H54 (cell line): ENCODE measurements around the gene OTULIN.

Experiments
- DNase-seq: peaks from one replicate; pipeline ENCODE4 v3.0.0; 2011; ENCODE audit warnings: low spot score, mixed read lengths; ENCODE audit not compliant: insufficient read length
- FAIRE-seq: peaks from 3 replicates; lab custom pipeline; 2011; peaks lifted over from hg19 to GRCh38; lab: Jason Lieb, UNC
- POLR2A ChIP-seq: IDR thresholded peaks from 2 replicates; pipeline ENCODE4 v1.6.1; 2011; ENCODE audit warnings: low read depth, mild to moderate bottlenecking, low read length

Gene OTULIN

DNA sequence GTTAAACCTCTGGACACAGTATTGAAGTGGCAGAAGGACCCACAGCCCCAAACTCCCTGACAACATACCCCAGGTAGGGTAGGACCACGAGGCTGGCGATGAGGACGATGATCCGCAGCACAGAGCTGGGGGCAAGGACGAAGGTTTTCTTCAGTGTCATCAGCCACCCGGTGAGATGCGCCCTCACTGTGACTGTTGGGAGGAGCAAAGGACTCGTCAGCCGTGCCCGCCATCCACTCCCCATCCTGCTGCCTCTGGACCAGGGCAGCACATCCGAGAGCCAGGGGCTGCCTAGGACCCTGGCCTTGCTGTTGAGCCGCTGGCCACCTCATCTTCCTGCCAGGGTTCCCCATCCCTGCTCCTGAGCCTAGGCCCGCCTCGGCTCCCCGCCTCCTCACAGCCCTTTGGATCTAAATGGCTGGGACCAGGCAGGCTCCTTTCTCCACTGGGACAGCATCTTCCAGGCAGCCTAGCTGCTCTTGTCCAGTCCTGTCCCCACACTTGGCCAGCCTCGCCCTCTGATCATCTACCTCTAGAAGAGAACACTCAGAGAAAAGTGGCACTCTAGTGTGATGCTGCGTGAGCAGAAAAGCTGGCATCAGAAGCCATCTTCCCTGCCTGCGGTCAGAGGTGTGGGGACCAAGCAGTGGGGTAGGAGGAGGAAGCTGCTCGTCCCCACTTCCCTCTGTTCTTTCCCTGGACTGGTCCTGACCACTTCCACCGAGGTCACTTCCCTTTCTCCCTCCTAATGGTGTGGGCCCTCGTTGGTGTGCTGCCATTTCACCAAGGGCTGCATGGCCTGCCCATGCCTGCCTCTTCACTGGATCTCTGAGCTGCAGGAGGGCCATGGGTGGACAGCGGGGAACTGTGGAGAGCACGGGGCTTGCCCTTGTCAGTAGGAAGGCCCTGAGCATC is 49.2 kb downstream of the OTULIN start:
- TF ChIP-seq POLR2A: no peak
- FAIRE-seq (no peak), DNase-seq (no peak)

DNA sequence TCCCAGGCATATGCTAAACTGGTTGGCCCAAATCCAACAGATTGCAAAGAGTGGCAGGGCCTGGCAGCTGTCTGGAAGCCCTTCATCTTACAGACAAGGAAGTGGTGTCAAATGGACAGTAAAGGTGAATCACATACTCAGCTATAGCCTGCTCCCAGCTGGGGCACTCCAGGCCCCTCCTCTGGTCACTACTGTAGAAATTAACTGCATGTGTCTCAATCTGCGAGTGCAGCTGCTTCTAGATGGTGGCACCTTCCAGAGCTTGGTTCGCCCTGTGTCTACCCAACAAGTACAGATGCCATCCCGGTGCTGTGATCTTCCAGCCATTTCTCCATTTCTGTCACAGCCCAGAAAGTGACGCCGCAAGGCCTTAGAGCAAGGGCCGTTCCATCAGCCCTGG is 50.2 kb downstream of the OTULIN start:
- no peak for TF ChIP-seq POLR2A
- DNase-seq: no peak
- no peak for FAIRE-seq

DNA sequence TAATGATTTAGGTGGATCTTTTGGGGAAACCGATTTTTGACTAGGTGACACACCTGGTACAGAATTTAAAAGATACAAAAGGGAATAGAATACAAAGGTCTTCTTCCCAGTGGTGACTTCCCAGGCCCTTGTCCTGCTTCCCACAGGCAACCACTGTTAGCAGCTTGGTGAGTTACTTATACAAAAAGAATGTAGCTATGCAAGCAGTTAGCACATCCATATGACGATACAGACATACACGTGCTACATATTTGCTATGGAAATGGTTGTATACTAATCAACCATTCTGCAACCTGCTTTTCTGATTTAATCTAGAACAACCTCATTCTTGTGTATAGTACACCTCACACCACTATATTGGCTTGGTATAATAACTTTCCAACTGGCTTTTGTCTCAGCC is 51.0 kb downstream of the OTULIN start:
- no peak for FAIRE-seq
- no peak for TF ChIP-seq POLR2A
- no peak for DNase-seq

DNA sequence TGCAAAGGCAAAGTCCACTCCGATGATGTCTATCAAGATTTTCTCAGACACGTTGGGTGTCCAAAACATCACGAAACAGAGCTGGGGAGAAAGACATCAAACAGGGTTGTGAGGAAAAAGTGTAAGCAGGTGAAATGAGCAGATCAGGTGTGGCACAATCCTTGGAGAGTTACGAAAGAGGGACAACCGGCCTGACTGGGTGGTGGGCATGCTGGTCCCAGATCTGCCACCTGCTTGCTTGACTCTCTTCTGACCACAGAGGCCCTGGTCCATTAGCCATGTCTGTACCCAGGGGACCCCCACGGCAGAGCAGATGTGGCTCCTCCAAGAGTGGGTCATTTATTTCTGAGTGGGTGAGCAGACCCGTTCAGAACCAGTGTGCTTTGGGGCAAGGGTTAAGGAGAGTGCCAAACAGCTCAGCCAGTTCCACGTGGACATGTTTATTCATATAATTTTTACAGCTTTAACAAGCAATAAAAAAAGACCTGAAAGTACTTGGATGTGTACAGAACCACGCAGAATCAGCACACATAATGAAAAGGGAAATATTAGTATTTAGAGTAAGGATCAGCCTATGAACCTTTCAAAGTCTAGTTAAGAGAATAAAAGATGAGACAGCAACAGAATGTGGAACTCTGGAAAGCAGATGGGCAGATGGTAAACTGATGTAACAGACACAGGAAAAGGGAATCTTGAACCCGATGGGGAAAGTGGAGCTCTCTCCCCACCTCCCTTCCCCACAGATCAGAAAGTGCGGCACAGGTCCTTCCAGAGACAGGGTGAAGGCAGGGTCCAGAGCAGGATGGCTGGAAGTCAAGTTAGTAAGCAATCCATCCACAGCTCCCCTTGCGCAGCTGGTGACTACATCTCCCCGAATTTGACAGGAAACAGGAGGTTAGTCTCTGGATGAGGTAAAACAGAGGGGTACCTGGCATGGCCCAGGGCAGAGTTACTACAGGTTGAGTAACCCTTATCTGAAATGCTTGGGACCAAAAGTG is 52.5 kb downstream of the OTULIN start:
- TF ChIP-seq POLR2A: no peak
- FAIRE-seq: no peak
- DNase-seq: no peak

DNA sequence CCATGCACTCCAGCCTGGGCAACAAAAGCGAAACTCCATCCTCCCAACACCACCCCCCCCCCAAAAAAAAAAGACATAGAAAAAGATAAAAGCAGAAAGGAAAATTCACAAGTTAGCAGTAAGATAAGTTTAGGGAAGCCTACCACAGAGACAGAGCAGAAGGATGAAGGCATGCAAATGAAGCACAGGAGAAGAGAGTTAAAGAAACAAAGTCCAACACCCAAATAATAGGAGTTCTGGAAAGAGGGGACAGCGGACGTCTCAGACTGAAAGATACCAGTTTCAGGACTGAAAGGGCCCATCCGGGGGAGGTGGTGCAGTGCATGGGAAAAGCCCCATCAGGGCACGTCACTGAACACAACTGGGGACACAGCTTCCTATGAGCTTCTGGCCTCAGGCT is 54.3 kb downstream of the OTULIN start:
- DNase-seq (no peak), FAIRE-seq (no peak)
- no peak for TF ChIP-seq POLR2A

DNA sequence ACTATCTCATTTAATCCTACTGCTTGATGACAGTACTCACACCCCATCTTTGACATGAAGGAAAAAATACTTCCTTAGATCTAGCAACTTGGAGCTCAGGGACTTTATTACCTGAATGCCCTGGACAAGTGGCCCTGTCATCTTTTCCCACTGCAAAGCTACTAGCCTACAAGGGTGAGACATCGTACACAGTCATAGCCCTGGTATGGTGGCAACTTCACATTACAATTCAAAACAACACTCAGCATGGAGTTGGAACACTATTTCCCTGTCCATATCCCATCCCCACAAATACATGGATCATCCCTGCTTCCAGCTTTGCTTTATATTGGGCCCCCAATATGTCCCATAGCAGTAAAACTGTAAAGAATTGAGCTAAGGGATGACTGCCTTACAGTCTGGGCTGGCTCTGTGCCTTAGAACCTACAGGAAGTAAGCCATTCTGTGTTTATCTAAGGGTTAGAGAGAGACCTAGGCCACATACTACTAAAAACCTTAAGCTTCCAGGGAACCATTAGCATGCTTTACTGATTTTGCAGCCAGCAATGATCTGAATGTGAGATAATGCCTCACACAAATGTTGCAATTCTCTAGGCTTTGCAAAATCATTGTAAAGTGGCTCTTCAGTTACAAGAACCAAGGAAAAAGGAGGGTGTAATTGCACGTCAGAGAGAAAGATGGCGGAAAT is 55.9 kb downstream of the OTULIN start:
- FAIRE-seq (peak; percentile 66), DNase-seq (peak; percentile 55)
- no peak for TF ChIP-seq POLR2A

DNA sequence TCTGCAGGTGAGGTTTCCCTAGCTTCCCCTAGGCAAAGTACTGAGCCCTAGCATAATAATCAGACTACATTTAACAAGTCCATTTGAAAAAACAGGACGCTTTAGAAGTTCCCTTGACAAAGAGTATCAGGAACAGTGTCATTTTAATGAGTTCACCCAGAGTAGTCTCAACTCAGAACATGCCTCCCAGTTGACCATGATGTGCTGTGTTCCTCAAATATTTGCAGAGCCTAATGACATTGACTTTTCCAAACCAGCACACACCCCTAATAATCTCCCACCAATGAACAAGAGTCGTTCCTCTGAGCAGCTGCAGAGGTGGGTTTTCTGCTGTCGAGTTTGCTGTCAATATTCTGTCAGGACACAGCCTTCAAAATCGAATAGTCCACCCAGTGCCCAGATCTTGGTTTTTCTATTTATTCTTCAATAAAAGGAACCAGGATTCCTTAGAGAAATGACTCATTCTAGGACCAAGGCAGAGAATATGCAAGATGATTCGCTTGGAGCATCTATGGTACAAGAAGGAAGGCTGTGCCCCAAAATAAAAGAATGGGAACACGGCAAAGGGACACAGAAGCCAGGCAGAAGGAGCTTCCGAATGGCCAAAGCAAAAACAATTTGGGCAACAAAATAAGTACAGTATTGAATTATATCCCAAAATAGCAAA is 57.6 kb downstream of the OTULIN start:
- DNase-seq (no peak), FAIRE-seq (no peak)
- no peak for TF ChIP-seq POLR2A

DNA sequence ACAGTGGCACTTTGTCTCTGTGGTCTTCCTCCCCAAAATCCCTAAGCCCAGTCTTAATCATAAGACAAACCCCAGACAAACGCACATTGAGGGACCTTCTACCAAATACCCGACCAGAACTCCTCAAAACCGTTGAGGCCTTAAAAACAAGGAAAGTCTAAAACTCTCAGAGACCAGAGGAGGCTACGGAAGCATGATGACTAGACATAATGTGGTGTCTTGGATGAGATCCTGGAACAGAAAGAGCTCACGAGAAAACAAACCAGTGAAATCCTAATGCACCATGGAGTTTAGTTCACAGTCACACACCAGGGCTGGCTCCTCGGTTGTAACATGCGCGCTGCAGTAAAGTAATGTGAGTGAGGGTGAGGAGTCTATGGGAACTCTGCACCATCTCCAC is 58.4 kb downstream of the OTULIN start:
- no peak for DNase-seq
- no peak for FAIRE-seq
- TF ChIP-seq POLR2A: no peak

DNA sequence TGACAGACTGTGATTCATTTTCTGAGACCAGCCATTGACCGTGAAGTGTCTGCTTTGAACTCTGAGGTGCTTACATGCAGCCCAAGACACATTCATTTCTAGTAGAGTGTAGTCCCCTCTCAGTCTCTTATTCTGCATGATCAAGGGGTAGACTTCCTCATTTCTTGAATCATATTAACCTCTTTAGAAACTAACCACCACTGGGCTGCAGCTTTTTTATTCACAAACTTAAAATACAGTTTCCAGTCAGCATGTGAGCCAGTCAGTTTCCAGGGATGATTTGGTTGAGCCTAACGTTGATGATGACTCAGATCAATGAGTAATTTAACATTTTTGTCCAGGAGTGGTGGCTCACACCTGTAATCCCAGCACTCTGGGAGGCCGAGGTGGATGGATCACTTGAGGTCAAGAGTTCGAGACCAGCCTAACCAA is 59.2 kb downstream of the OTULIN start:
- no peak for FAIRE-seq
- no peak for TF ChIP-seq POLR2A
- DNase-seq: no peak

DNA sequence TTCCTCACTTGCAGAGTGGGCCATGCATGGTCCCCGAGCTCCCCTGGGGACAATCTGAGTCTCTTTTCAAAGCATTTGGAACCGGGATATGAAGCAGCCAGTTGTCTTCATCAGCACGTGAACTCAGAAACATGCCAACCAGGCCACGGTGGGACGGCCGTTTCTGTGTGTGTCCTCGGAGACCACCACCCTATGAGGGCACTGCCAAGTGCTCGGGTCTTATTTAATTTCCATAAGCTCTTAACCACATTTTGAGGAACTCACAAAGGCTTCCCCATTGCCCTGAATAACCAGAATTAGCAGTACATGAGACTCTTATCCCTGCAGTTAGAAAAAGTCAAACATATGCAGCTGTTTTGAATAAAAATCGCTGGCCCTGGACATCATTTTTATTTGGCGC is 60.1 kb downstream of the OTULIN start:
- no peak for DNase-seq
- FAIRE-seq: no peak
- no peak for TF ChIP-seq POLR2A

DNA sequence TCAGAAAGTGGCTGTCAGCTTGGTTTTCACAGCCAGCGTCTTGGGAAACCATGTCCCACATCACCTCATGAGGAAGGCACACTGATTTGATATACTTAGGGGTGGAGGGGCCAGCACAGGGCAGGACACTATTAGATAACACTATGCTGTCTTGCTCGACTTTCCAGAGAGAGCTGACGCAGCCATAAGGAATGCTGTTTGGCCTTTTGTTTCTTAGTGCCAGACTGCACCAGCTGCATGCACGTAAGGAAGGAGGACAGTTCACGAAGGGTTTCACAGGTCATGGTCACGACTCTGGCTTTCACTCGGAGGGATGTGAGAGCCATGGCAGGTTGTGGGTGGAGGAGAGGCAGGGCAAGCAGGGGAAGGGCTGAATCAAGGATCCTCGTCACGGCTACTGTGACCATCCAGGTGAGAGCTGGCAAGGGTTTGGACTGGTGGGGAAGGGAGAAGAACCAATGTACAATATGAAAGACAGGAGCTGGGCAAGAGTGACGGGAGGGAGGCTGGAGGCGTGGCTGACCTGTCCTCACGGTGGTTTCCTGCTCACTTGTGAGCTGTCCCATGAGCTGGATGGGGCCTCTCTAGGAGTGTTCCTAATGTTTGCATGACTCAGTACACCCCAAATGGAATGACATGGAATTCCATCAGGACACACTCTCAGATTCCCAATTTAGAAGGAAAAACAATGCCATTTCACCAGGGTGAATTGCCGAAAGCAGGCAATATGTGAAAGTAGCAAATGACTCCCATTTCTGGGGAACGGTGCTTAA is 61.7 kb downstream of the OTULIN start:
- DNase-seq: no peak
- no peak for FAIRE-seq
- no peak for TF ChIP-seq POLR2A

DNA sequence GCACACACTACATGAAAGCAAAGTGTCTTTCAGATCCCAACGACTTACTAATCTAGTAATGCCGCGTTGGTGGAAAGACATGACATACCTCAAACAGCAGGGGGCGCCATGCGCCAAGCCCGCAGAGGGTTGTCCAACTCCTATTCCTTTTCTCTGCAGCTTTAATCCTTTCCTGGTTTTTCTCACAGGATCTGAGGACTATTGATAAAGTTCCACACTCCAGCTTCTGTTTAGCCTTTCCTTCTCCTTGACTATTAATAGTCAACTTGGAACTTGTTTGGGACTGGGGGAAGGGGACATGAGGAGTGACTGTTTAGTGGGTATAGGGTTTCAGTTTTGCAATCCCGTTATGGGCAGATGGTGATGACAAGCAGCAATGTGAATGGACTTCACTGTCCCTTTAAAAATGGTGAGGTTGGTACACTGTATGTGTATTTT is 62.9 kb downstream of the OTULIN start:
- DNase-seq (peak; percentile 64), FAIRE-seq (peak; percentile 76)
- TF ChIP-seq POLR2A: no peak
